NCI-H82 treated with DMSO at 0.1 percent for 48 hours (cell line): Measurements from ENCODE around the gene SMIM10L2A.
A peak's percentile ranks its signal among the peaks of the same experiment; 100 is the strongest.
"Not testable (repeated sequence)": the region's sequence is repeated elsewhere in the genome, so short reads cannot be mapped to it uniquely, and the experiment has no call there.

Experiments
- DNase-seq: peaks from one replicate; lab custom pipeline; 2025; ENCODE audit not compliant: unreplicated experiment; lab: John Stamatoyannopoulos, UW

Gene SMIM10L2A

GRCh38 chrX:135421537-135421931 lies 210 bp upstream of the SMIM10L2A start:
- DNase-seq: peak; percentile 72

- DNase-seq: not testable (repeated sequence)
Observed at GRCh38 chrX:135422810-135423168, 1.0 kb downstream of the SMIM10L2A start.

DNA sequence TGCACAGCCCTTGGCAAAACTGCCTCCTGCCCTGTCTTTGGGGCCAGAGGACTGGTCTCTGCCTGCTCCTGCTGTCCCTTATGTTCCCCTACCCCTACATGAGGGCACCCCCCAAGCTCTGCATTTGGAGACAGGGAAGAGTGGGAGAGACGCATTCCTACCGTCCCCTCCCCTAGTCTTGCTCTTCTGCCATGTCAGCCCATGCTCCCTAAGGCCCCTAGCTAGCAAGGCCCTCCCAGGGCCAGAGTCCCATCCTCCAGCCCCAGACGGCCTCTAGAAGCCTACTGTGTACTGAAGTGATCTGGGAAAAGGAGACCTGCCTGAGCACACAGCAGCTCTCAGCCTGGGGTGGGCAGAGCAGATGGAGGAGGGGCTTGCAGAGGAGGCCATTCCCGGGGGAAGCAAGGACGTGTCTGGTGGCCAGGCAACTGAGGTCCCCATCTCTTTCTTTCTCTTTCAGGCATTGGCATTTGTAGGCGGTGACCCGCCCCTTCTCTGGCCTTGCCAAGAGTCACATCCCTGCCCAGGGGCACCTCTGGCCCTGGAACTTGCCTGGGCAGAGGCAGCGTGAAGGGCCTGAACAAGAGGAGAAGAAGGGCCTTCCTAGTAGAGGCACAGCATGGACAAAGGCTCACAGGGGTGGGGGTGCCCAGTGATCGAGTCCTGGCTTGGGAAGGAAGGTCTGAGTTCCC lies 1.6 kb downstream of the SMIM10L2A start:
- DNase-seq: not testable (repeated sequence)

DNA sequence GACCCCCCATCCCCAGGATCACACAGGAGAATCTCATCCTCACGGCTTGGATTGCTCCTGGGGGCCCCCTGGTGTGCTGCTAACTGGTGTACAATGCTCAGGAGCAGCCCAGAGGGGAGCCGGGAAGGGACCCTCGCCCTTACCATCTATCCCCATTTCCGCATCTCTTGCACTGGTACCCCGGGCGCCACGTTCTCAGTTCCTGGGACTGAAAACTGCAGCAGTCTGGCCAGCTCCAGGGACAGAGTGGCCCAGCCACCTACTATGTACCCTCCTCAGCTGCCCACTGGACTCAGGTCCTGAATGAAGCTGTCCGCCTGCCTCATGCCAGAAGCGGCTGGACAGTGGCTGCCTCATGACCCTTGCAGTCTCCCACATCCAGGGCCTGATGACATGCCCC lies 2.7 kb downstream of the SMIM10L2A start:
- DNase-seq: no peak

DNA sequence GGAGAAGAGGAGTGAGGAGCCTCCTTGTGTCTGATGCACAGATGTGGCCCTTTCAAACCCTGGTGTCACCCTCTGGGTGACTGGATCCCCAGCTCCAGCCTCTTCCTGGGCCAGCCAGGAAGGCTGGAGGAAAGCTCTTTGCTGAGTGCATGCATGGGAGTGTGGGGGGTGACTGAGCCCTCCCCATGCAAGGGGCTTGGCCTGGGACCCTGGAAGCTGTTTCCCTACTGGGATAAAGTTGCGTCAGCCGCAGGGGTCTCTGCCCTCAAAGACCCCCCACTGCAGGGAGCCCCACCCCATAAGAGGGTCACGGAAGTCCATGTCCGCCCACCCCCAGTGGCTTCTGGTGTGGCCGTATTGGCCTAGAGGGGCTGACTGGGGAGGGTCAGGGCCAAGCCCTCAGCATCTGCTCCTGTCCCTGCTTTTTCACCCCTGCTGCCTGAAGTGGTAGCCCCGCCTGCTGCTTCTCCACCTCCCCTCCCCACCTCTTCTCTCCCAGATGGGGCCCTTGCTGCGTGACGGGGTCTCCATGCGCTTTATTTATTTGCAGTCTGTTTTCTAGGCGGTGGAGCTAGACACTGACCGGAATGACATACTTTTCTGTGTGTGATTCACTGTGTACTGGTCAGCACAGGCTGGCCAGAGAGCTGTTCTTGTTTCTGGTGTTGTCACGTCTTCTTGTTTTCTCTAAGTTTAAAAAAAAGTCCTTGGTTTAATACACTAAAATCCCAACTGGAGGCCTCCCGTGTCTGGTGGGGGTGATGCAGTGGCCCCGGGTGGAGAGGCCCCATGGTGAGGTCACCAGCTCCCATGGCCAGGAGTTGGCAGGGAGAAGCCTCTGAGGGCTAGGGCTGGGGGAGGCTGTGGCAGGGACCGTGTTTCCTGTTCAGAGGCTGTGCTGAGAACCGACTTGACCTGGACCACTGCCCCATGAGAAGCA lies 3.6 kb downstream of the SMIM10L2A start:
- DNase-seq: no peak

- DNase-seq: no peak
Observed at GRCh38 chrX:135429429-135429828, 7.7 kb downstream of the SMIM10L2A start.

GRCh38 chrX:135431886-135432285 lies 10.1 kb downstream of the SMIM10L2A start:
- DNase-seq: no peak

GRCh38 chrX:135432453-135432852 lies 10.7 kb downstream of the SMIM10L2A start:
- DNase-seq: no peak

- DNase-seq: no peak
Observed at GRCh38 chrX:135432881-135433521, 11.3 kb downstream of the SMIM10L2A start.

GRCh38 chrX:135433531-135434257 lies 11.9 kb downstream of the SMIM10L2A start:
- no peak for DNase-seq

DNA sequence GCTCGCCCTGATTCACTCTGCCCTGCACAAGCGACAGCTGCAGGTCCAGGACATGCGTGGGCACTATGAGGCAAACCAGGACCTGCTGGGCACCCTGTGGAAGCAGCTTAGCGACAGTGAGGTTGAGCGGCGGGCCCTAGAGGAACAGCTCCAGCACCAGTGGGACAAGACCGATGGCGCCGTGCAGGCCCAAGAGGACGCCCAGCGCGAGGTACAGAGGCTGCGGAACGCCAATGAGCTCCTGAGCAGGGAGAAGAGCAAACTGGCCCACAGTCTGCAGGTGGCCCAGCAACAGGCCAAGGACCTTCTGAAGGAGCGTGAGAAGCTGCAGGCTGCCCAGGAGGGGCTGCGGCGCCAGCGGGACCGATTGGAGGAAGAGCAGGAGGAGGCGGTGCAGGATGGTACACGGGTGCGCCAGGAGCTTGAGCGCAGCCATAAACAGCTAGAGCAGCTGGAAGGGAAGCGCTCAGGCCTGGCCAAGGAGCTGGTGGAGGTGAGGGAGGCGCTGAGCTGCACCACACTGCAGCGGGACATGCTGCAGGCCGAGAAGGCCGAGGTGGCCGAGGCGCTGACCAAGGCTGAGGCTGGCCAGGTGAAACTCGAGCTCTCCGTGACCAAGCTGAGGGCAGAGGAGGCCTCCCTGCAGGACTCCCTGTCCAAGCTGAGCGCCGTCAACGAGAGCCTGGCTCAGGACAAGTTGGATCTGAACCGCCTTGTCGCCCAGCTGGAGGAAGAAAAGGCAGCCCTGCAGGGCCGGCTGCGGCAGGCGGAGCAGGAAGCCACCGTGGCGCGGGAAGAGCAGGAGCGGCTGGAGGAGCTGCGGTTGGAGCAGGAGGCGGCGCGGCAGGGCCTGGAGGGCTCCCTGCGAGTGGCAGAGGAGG lies 12.8 kb downstream of the SMIM10L2A start:
- DNase-seq: no peak

DNA sequence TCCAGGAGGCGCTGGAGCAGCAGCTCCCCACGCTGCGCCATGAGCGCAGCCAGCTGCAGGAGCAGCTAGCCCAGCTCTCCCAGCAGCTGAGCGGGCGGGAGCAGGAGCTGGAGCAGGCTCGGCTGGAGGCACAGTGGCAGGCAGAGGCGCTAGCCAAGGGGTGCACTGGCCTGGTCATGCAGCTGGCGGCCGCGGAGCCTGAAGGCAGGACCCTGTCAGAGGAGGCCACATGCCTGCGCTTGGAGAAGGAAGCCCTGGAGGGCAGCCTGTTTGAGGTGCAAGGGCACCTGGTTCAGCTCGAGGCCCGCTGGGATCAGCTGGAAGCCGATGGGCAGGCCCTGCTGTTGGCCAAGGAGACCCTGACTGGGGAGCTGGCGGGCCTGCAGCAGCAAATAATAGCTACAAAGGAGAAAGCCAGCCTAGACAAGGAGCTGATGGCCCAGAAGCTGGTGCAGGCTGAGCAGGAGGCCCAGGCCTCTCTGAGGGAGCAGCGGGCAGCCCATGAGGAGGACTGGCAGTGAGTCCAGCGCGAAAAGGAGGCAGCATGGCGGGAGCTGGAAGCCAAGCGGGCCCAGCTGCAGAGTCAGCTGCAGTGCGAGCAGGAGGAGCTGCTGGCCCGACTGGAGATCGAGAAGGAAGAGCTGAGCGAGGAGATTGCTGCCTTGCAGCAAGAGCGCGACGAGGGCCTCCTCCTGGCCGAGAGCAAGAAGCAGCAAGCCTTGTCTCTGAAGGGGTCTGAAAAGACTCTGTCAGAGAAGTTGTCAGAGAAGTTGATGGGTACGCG lies 13.6 kb downstream of the SMIM10L2A start:
- DNase-seq: no peak

DNA sequence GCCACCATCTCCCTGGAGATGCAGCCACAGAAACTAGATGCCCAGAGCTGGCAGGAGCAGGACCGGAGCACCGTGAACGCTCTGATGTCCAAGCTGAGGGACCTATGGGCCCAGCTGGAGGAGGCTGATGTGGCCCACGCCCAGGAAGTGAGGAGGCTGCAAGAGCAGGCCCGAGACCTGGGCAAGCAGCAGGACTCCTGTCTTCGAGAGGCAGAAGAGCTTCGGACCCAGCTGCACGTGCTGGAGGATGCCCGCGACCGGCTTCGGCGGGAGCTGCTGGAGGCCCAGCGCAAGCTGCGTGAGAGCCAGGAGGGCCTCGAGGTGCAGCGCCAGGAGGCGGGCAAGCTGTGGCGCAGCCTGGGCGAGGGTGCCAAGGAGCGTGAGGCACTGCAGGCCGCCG lies 14.2 kb downstream of the SMIM10L2A start:
- no peak for DNase-seq

DNA sequence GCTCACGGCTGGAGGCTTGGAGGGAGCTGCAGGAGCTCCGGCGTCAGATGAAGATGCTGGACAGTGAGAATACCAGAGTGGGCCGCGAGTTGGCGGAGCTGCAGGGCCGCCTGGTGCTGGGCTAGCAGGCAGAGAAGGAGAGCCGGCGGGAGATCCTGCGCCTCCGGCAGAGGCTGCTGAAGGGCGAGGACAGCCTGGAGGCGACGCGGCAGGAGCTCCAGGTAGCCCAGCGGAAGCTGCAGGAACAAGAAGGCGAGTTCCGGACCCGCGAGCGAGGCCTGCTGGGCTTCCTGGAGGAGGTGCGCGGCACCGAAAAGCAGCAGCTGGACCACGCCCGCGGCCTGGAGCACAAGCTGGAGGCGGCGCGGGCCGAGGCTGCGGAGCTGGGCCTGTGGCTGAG lies 14.7 kb downstream of the SMIM10L2A start:
- no peak for DNase-seq

DNA sequence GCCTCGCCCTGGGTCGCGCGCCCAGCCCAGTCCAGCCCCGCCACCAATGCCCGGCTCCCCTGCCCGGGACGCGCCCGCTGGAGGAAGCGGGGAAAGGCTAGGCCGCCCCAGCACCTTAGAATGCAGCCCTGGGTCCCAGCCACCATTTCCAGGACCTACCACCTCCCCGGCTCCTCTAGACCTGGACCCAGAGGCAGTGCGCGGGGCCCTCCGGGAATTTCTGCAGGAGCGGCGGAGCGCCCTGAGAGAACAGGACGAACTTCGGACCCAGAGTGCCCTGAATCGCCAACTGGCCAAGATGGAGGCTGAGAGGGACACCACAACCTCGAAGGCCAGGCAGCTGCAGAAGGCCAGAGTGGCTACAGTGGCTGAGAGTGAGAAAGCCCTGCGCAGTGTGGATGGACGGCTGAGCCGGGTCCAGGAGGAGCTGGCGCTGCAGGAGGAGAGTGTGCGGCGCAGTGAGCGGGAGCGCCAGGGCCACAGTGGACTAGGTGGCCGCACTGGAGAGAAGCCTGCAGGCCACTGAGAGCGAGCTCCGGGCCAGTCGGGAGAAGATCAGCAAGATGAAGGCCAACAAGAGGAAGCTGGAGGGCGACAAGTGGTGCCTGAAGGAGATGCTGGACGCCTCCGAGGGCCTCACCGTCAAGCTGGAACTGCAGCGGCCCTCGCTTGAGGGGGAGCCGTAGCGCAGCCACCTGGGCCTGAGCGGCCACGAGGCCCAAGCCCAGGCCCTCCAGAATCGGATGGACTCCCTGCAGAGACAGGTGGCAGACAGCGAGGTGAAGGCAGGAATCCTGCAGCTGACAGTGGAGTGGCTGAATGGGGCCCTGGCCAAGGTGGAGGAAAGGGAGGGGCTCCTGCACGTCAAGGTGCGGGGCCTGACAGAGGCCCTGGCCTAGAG lies 15.5 kb downstream of the SMIM10L2A start:
- DNase-seq: no peak

DNA sequence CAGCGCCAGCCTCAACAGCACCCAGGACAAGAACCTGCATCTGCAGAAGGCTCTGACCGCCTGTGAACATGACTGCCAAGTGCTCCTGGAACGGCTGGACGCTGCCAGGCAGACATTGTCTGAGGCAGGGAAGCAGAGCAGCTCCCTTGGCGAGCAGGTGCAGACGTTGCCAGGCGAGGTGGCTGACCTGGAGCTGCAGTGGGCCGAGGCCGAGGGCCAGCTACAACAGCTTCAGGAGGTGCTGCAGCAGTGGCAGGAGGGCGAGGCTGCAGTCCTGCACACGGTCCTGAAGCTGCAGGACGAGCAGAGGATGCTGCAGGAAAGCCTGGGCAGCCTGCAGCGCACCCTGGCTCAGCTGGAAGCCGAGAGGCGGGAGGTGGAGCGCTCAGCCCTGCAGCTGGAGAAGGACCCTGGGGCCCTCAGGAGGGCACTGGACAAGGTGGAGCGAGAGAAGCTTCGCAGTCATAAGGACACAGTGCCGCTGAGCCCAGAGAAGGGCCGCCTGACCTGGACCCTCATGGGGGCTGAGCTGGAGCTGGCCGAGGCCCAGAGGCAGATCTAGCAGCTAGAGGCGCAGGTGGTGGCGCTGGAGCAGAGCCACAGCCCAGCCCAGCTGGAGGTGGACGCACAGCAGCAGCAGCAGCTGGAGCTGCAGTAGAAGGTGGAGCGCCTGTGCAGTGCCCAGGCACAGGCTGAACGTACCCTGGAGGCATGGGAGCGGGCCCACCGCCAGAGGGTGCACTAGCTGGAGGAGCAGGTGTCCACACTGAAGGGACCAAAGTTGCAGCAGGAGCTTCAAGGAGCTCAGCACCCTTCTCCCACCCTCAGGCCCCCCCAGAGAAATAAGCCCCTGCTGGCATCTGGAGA lies 16.4 kb downstream of the SMIM10L2A start:
- DNase-seq: no peak

DNA sequence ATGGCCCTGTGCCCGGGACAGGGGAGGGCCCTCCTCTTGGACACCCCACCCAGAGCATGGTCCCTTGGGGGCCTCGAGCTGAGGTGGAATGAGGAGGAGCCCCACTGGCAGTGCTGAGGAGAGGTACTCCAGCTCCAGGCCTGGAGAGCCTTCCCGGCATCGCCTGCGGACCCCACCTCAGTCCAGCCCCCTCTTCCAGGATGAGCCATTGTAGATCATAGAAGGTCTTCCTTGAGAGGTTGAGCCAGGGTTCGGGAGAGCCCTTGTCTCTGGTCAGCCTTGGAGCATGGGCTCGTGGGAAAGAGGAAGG lies 16.9 kb downstream of the SMIM10L2A start:
- DNase-seq: no peak
